Transverse colon (tissue), 4 donors: Measurements from ENCODE around the gene HAND2. TPM values are rescaled to one million over a fixed set of nuclear protein-coding genes. Genes with fewer than 3 reads are reported as not detected.

Source experiments
- DNase-seq: peaks from one replicate; pipeline ENCODE4 v3.0.0-alpha.2; 2019
- H3K27ac ChIP-seq, 4 donors: fragments of 200-600 bp; sonication (generic); 2 replicates each; pipeline ENCODE4 v1.5.1; 2016 to 2018; ENCODE audit warnings: inconsistent platforms in 4 of 4
- H3K27me3 ChIP-seq: fragments of 200-600 bp; sonication (generic); 2 replicates; pipeline ENCODE4 v1.5.1; 2017; ENCODE audit warnings: inconsistent platforms
- H3K36me3 ChIP-seq, 4 donors: fragments of 200-600 bp; sonication (generic); 2 replicates each; pipeline ENCODE4 v1.5.1; 2017 to 2019; ENCODE audit warnings: inconsistent platforms in 4 of 4
- H3K4me1 ChIP-seq, 4 donors: fragments of 200-600 bp; sonication (generic); 2 replicates each; pipeline ENCODE4 v1.5.1; 2017 to 2020; ENCODE audit warnings: inconsistent platforms in 4 of 4
- H3K4me3 ChIP-seq, 4 donors: fragments of 200-600 bp; sonication (generic); 1 replicate in 1 of 4; 2 replicates in 3 of 4; pipeline versions ENCODE4 v1.5.1 to v1.6.1; 2017 to 2019; ENCODE audit warnings: inconsistent platforms in 4 of 4
- H3K9me3 ChIP-seq, 2 donors: fragments of 200-600 bp; sonication (generic); 2 replicates each; pipeline ENCODE4 v1.5.1; 2017 to 2019; ENCODE audit warnings: inconsistent platforms in 2 of 2
- EP300 ChIP-seq: sonication (generic); formaldehyde crosslinking; IDR thresholded peaks from one replicate; pipeline ENCODE4 v1.6.1; 2017; ENCODE audit warnings: antibody characterized with exemption, low read depth
- POLR2A ChIP-seq: fragments of 450-650 bp; IDR thresholded peaks from one replicate; pipeline ENCODE4 v1.6.1; 2016; ENCODE audit warnings: antibody characterized with exemption, mild to moderate bottlenecking, moderate library complexity
- POLR2AphosphoS5 ChIP-seq, 3 donors: sonication (generic); formaldehyde crosslinking; IDR thresholded peaks; one replicate each; pipeline ENCODE4 v1.6.1; 2016; ENCODE audit warnings: antibody characterized with exemption in 3 of 3
- WGBS, 2 donors: methylation state at CpG; one replicate each; pipeline ENCODE4 v1.1.5; 2018; ENCODE audit warnings: low coverage in 1 of 2; 5-methylcytosine and 5-hydroxymethylcytosine counted together
- in situ Hi-C, 4 donors: fragments of 200-750 bp; cut with MboI; loops; one replicate each; pipeline versions ENCODE4 v1.15.0 to v1.15.1; 2017; ENCODE audit warnings: low sequenced_read_pairs in 3 of 4, low pct_ligation_motif_present in 1 of 4, low pct_unique_long_range_greater_than_20kb in 1 of 4
- intact Hi-C: fragments of 100-400 bp; cut with DNase I; formaldehyde crosslinking; loops from one replicate; pipeline ENCODE4 v1.15.1; 2023; ENCODE audit warnings: low total_unique reads
- total RNA-seq, 4 donors: library from RNA; depleted of rRNA; stranded (reverse); fragments of >200 nt; gene quantifications; one replicate each; pipeline ENCODE4 v1.1.0, GENCODE V29; 2016
- TF ChIP-seq, protein P1 (sequence below), 5 experiments: fragments of 200-600 bp in 3 of 5; fragments of 450-650 bp in 2 of 5; sonication (generic) in 3 of 5; IDR thresholded peaks; 1 replicate in 2 of 5; 2 replicates in 3 of 5; pipeline ENCODE4 v1.5.1; 2016 to 2017; ENCODE audit warnings: antibody characterized with exemption in 5 of 5, inconsistent platforms in 3 of 5, mild to moderate bottlenecking in 2 of 5, moderate library complexity in 1 of 5

HAND2 gene
- total RNA-seq, 4 donors from 2014 or later = 24.6 to 87.6 (median 40.9) TPM

DNA sequence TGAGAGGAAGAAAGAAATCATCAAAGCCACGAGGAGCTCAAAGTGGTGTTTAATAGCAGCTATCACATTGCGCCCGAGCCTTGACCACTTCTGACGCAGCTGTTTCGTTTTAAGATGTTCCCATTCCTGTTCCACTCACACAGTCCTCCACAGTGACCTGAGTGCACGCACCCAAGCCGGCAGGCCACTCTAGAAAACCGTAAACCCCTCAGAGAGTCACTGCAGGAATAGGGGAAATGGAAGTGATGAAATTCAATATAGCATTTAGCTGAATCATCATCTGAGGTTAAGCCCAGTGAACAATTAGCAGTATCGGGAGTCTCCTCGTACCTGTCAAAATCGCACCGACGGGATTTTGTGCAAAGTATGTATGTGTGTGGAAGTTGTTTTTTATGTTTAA, 17.9 kb upstream of the HAND2 start:
- Histone ChIP-seq H3K9me3 (no peaks in the 10 kb centered on the region), H3K27me3 (peaks cover 42% of the 10 kb centered on the region), H3K4me1 (no peaks in the 10 kb centered on the region), H3K27ac (no peak overlapping the region), H3K36me3 (no peaks in the 10 kb centered on the region), H3K4me3 (no peak overlapping the region)
- TF ChIP-seq, protein P1, sequence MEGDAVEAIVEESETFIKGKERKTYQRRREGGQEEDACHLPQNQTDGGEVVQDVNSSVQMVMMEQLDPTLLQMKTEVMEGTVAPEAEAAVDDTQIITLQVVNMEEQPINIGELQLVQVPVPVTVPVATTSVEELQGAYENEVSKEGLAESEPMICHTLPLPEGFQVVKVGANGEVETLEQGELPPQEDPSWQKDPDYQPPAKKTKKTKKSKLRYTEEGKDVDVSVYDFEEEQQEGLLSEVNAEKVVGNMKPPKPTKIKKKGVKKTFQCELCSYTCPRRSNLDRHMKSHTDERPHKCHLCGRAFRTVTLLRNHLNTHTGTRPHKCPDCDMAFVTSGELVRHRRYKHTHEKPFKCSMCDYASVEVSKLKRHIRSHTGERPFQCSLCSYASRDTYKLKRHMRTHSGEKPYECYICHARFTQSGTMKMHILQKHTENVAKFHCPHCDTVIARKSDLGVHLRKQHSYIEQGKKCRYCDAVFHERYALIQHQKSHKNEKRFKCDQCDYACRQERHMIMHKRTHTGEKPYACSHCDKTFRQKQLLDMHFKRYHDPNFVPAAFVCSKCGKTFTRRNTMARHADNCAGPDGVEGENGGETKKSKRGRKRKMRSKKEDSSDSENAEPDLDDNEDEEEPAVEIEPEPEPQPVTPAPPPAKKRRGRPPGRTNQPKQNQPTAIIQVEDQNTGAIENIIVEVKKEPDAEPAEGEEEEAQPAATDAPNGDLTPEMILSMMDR (IDR thresholded peaks at IDR 0.05) = no peak
- TF ChIP-seq POLR2A = no peak
- TF ChIP-seq POLR2AphosphoS5 (IDR thresholded peaks at IDR 0.05) = no peak
- no peak for TF ChIP-seq EP300
- in situ Hi-C loops = no loop called here
- WGBS, 2 donors = 65 to 74% methylated on average over 9 to 13 of the region's 13 CpGs
- DNase-seq = no peak
- intact Hi-C loops = no loop called here

DNA sequence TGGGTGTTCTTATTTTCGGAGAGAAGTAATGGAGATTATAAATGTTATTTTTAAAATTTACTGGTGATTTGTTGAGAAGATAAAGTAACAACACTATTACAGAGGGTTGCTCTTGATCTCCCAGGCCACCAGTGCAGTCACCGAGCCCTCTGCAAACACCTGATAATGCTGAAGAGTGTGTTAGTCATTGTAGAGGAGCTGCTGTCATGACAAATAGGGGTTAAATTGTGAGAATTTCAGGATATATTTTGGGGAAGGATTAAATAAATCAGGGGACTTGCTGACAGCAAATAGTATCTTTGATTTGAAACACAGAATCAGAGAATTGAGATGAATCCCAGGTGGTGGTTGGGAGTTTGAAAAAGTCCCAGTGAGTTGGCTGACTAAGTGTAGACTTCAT, 16.7 kb upstream of the HAND2 start:
- H3K9me3 ChIP-seq = no peaks in the 10 kb centered on the region
- H3K4me3 ChIP-seq = no peak overlapping the region
- peaks cover 46% of the 10 kb centered on the region for H3K27me3 ChIP-seq
- in situ Hi-C loops (no loop called here), intact Hi-C loops (no loop called here)
- 83 to 94% methylated on average over 2 of the region's 2 CpGs for WGBS, 2 donors
- no peak for DNase-seq
- TF ChIP-seq EP300 = no peak
- TF ChIP-seq, protein P1 (IDR thresholded peaks at IDR 0.05) = no peak
- no peak for TF ChIP-seq POLR2A
- no peak for TF ChIP-seq POLR2AphosphoS5 (IDR thresholded peaks at IDR 0.05)
- H3K27ac ChIP-seq = no peak overlapping the region
- H3K36me3 ChIP-seq = no peaks in the 10 kb centered on the region
- H3K4me1 ChIP-seq = no peaks in the 10 kb centered on the region

DNA sequence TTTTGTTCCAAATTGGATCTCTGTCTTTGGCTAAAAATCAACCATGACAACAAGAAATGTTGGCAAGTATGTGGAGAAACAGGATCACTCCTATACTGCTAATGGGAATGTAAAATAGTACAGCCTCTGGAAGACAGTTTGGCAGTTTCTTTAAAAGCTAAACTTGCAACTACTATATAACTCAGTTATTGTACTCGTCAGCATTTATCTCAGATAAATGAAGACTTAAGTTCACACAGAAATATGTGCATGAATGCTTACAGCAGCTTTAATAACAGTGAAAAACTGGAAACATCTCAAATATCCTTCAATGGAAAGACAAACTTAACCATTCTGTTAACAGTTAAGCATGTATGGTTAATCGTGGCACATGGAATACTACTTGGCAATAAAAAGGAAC, 15.4 kb upstream of the HAND2 start:
- in situ Hi-C loops = no loop called here
- TF ChIP-seq, protein P1 (IDR thresholded peaks at IDR 0.05) = no peak
- no peak for TF ChIP-seq EP300
- H3K27ac ChIP-seq = no peak overlapping the region
- peaks cover 52% of the 10 kb centered on the region for H3K27me3 ChIP-seq
- no peaks in the 10 kb centered on the region for H3K36me3 ChIP-seq
- 81 to 82% methylated on average over 2 of the region's 2 CpGs for WGBS, 2 donors
- no peak for DNase-seq
- no peaks in the 10 kb centered on the region for H3K4me1 ChIP-seq
- H3K4me3 ChIP-seq = no peak overlapping the region
- no peaks in the 10 kb centered on the region for H3K9me3 ChIP-seq
- intact Hi-C loops = no loop called here

DNA sequence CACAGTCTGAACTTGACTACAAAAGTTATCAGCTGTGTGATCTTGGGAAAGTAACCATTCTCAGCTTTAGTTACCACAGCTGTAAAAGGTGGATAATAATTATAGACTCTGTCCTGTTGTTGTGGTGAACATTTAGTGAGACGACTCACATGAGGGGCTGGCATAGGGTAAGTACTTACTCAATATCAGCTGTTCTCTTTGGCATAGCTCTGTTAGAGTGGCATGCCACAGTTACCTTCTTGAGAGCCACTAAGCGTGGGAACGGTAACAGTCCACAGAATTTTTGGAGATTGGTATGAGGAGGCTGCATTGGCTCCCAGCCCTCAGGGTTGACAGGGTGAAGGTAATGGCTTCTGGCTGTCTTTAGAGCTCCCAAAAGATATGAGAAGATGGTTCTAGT, 13.2 kb upstream of the HAND2 start:
- Histone ChIP-seq H3K4me1 (peaks cover 0 to 10% (median 5%) of the 10 kb centered on the region in 4 donors), H3K27ac (no peak overlapping the region), H3K36me3 (no peaks in the 10 kb centered on the region), H3K4me3 (no peak overlapping the region), H3K9me3 (no peaks in the 10 kb centered on the region), H3K27me3 (peaks cover 74% of the 10 kb centered on the region)
- in situ Hi-C loops = no loop called here
- intact Hi-C loops = no loop called here
- WGBS, 2 donors = 67 to 76% methylated on average over 3 of the region's 3 CpGs
- no peak for TF ChIP-seq POLR2AphosphoS5 (IDR thresholded peaks at IDR 0.05)
- TF ChIP-seq, protein P1 (IDR thresholded peaks at IDR 0.05) = no peak
- TF ChIP-seq POLR2A = no peak
- TF ChIP-seq EP300 = no peak
- DNase-seq = no peak
